Measurements from ENCODE around the gene CTSH. TPM values are rescaled to one million over a fixed set of nuclear protein-coding genes. Genes with fewer than 3 reads are reported as not detected.
"Not testable (repeated sequence)": the region's sequence is repeated elsewhere in the genome, so short reads cannot be mapped to it uniquely, and the experiment has no call there.

CTSH gene
- polyA plus RNA-seq, 4 donors = 190 to 230 (median 201) TPM

GRCh38 chr15:78900819-78901533, 43.9 kb downstream of the CTSH start:
- not testable (repeated sequence) for DNase-seq (ENCODE audit: low read depth in 4 of 4, low spot score in 2 of 4)

- DNase-seq (ENCODE audit: low read depth in 4 of 4, low spot score in 2 of 4) = no peak
These were observed 46.3 kb downstream of the CTSH start for GRCh38 chr15:78898540-78898939.

- no peak for DNase-seq (ENCODE audit: low read depth in 4 of 4, low spot score in 2 of 4)
These were observed 49.4 kb downstream of the CTSH start for GRCh38 chr15:78895471-78895870.

GRCh38 chr15:78893538-78893937, 51.3 kb downstream of the CTSH start:
- DNase-seq (ENCODE audit: low read depth in 4 of 4, low spot score in 2 of 4) = no peak

GRCh38 chr15:78889000-78889399, 55.8 kb downstream of the CTSH start:
- no peak for DNase-seq (ENCODE audit: low read depth in 4 of 4, low spot score in 2 of 4)

GRCh38 chr15:78881681-78882080, 63.2 kb downstream of the CTSH start:
- DNase-seq (ENCODE audit: low read depth in 4 of 4, low spot score in 2 of 4) = no peak

- no peak for DNase-seq (ENCODE audit: low read depth in 4 of 4, low spot score in 2 of 4)
These were observed 64.0 kb downstream of the CTSH start for GRCh38 chr15:78880813-78881212.

GRCh38 chr15:78880242-78880533, 64.7 kb downstream of the CTSH start:
- no peak for DNase-seq (ENCODE audit: low read depth in 4 of 4, low spot score in 2 of 4)

- no peak for DNase-seq (ENCODE audit: low read depth in 4 of 4, low spot score in 2 of 4)
These were observed 65.2 kb downstream of the CTSH start for GRCh38 chr15:78879517-78880241.

- DNase-seq (ENCODE audit: low read depth in 4 of 4, low spot score in 2 of 4) = no peak
These were observed 66.5 kb downstream of the CTSH start for GRCh38 chr15:78878356-78878755.

GRCh38 chr15:78876954-78877353, 67.9 kb downstream of the CTSH start:
- DNase-seq (ENCODE audit: low read depth in 4 of 4, low spot score in 2 of 4) = not testable (repeated sequence)

- no peak for DNase-seq (ENCODE audit: low read depth in 4 of 4, low spot score in 2 of 4)
These were observed 69.5 kb downstream of the CTSH start for GRCh38 chr15:78875107-78875914.

- DNase-seq (ENCODE audit: low read depth in 4 of 4, low spot score in 2 of 4) = peak in 2 of 4 donors; percentile 70 to 83
These were observed 70.8 kb downstream of the CTSH start for GRCh38 chr15:78873793-78874765.

- DNase-seq (ENCODE audit: low read depth in 4 of 4, low spot score in 2 of 4) = peak in 3 of 4 donors; percentile 47 to 84 (median 77)
These were observed 71.7 kb downstream of the CTSH start for GRCh38 chr15:78872972-78873792.

GRCh38 chr15:78872155-78872971, 72.5 kb downstream of the CTSH start, which contains the start of gene MORF4L1:
TSS of gene MORF4L1 (plus strand) at chr15:78872890. CDS start at chr15:78873018, 128 bp downstream.
- peak; percentile 77 to 91 (median 88) for DNase-seq (ENCODE audit: low read depth in 4 of 4, low spot score in 2 of 4)

GRCh38 chr15:78871483-78872127, 73.2 kb downstream of the CTSH start:
- DNase-seq (ENCODE audit: low read depth in 4 of 4, low spot score in 2 of 4) = not testable (repeated sequence)
